BE2C (cell line): ENCODE data around the gene ASMTL.

ENCODE experiments used
- DNase-seq: peaks from one replicate; pipeline ENCODE4 v3.0.0-alpha.2; 2020
- H3K27me3 ChIP-seq: fragments of 250-450 bp; sonication (Bioruptor Pico); 2 replicates; pipeline ENCODE4 v1.5.1; 2020; ENCODE audit warnings: mild to moderate bottlenecking
- H3K36me3 ChIP-seq: fragments of 250-450 bp; sonication (Bioruptor Pico); 2 replicates; pipeline ENCODE4 v1.5.1; 2020; ENCODE audit warnings: mild to moderate bottlenecking
- H3K4me1 ChIP-seq: fragments of 250-450 bp; sonication (Bioruptor Pico); 2 replicates; pipeline ENCODE4 v1.5.1; 2020
- H3K4me3 ChIP-seq: 2 replicates; pipeline ENCODE4 v1.5.1; 2011; ENCODE audit warnings: low read depth, low read length
- H3K9me3 ChIP-seq: fragments of 250-450 bp; sonication (Bioruptor Pico); 2 replicates; pipeline ENCODE4 v1.5.1; 2020
- TF ChIP-seq, protein P1 (sequence below): IDR thresholded peaks from 2 replicates; pipeline ENCODE4 v1.5.1; 2012; ENCODE audit warnings: mild to moderate bottlenecking, low read depth, low read length

The ASMTL gene

GRCh38 chrX:1462110-1462509, 9.4 kb upstream of the ASMTL start:
- DNase-seq: no peak
- Histone ChIP-seq H3K4me1 (no peaks in the 10 kb centered on the region), H3K36me3 (no peaks in the 10 kb centered on the region), H3K9me3 (no peaks in the 10 kb centered on the region), H3K27me3 (no peaks in the 10 kb centered on the region), H3K4me3 (no peak overlapping the region)
- TF ChIP-seq, protein P1, sequence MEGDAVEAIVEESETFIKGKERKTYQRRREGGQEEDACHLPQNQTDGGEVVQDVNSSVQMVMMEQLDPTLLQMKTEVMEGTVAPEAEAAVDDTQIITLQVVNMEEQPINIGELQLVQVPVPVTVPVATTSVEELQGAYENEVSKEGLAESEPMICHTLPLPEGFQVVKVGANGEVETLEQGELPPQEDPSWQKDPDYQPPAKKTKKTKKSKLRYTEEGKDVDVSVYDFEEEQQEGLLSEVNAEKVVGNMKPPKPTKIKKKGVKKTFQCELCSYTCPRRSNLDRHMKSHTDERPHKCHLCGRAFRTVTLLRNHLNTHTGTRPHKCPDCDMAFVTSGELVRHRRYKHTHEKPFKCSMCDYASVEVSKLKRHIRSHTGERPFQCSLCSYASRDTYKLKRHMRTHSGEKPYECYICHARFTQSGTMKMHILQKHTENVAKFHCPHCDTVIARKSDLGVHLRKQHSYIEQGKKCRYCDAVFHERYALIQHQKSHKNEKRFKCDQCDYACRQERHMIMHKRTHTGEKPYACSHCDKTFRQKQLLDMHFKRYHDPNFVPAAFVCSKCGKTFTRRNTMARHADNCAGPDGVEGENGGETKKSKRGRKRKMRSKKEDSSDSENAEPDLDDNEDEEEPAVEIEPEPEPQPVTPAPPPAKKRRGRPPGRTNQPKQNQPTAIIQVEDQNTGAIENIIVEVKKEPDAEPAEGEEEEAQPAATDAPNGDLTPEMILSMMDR: no peak

DNA sequence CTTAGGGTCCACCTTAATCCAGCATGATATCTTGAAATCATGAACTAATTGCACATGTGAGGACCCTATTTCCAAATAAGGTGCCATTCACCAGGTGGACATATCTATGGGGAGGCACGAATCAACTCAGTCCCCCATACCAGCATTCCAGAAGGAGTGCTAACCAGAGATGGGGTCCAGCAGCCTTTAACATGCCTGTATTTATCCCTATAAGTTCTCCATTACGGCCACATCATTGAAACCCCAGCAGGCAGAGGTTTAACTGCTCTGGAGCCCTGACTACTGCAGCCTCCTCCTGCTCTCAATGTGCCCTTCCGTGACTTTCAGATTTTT, 3.2 kb upstream of the ASMTL start:
- Histone ChIP-seq H3K9me3 (no peaks in the 10 kb centered on the region), H3K36me3 (no peaks in the 10 kb centered on the region), H3K27me3 (no peaks in the 10 kb centered on the region), H3K4me1 (no peaks in the 10 kb centered on the region), H3K4me3 (no peak overlapping the region)
- TF ChIP-seq, protein P1: no peak
- no peak for DNase-seq

DNA sequence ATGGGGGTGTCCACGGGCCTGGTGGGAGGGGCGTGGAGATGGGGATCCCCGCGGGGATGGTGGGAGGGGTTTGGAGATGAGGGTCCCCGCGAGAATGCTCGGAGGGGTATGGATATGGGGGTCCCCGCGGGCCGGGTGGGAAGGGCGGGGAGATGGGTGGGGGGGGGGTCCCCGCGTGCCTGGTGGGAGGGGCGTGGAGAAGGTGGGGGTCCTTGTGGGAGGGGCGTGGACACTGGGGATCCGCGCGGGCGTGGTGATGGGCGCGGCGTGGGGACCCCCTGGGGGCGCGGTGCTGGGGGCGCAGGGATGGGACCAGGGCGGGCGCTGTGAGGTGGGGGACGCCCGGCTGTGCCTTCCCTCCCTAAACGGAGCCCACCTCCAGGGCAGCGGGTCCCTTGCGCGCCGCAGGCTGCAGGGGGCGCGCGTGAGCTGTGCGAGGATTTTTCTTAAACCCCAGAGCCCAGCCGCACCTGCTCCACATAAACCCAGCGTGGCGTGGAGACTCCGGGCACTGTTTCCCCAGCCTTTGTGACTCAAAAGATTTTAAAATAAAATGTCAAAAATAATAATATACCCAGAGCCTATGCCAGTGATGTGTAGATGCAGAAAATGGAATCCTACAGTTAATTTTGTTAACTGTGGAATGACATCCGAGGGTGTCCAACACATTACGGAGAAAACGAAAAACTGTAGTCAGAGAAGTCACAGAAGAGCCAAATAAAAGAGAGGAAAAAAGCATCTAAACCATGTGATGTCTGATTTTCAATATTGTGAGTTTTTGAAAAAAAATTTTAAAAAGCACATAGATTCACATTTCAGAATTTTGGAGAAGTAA, 1.5 kb upstream of the ASMTL start:
- no peaks in the 10 kb centered on the region for H3K4me1 ChIP-seq
- DNase-seq: peak; percentile 74
- no peaks in the 10 kb centered on the region for H3K9me3 ChIP-seq
- no peaks in the 10 kb centered on the region for H3K36me3 ChIP-seq
- no peak overlapping the region for H3K4me3 ChIP-seq
- no peaks in the 10 kb centered on the region for H3K27me3 ChIP-seq
- TF ChIP-seq, protein P1: peak; percentile 69

GRCh38 chrX:1453395-1453783, 680 bp upstream of the ASMTL start:
- TF ChIP-seq, protein P1: no peak
- H3K36me3 ChIP-seq: no peaks in the 10 kb centered on the region
- H3K9me3 ChIP-seq: no peaks in the 10 kb centered on the region
- H3K4me3 ChIP-seq: peak overlapping the region; percentile 45
- DNase-seq: no peak
- no peaks in the 10 kb centered on the region for H3K4me1 ChIP-seq
- no peaks in the 10 kb centered on the region for H3K27me3 ChIP-seq

DNA sequence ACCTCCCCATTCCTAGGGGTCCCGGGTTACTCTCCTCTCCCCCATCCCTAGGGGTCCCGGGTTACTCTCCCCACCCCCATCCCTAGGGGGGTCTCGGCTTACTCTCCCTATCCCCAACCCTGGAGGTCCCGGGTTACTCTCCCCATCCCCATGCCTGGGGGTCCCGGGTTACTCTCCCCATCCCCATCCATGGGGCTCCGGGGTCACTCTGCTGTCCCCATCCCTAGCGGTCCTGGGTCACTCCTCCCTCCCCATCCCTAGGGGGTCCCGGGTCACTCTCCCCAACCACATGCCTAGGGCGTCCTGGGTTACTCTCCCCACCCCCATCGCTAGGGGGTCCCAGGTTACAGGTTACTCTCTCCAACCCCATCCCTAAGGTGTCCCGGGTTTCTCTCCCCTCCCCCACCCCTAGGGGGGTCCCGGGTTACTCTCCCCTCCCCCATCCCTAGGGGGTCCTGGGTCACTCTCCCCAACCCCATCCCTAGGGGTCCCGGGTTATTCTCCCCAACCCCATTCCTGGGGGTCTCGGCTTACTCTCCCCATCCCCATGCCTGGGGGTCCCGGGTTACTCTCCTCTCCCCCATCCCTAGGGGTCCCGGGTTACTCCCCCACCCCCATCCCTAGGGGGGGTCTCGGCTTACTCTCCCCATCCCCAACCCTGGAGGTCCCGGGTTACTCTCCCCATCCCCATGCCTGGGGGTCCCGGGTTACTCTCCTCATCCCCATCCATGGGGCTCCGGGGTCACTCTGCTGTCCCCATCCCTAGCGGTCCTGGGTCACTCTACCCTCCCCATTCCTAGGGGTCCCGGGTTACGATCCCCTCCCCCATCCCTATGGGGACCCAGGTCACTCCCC, 821 bp downstream of the ASMTL start:
- no peaks in the 10 kb centered on the region for H3K27me3 ChIP-seq
- no peaks in the 10 kb centered on the region for H3K4me1 ChIP-seq
- H3K4me3 ChIP-seq: peak overlapping the region; percentile 65
- DNase-seq: no peak
- H3K9me3 ChIP-seq: no peaks in the 10 kb centered on the region
- H3K36me3 ChIP-seq: no peaks in the 10 kb centered on the region
- TF ChIP-seq, protein P1: no peak

- no peaks in the 10 kb centered on the region for H3K9me3 ChIP-seq
- H3K4me1 ChIP-seq: no peaks in the 10 kb centered on the region
- H3K36me3 ChIP-seq: no peaks in the 10 kb centered on the region
- TF ChIP-seq, protein P1: no peak
- no peak for DNase-seq
- H3K27me3 ChIP-seq: no peaks in the 10 kb centered on the region
- no peak overlapping the region for H3K4me3 ChIP-seq
These were observed 1.5 kb downstream of the ASMTL start for GRCh38 chrX:1451251-1451660.
